MG63 (cell line): ENCODE data around the gene DYNLT2. TPM values are rescaled to one million over a fixed set of nuclear protein-coding genes. Genes with fewer than 3 reads are reported as not detected.
A peak's percentile ranks its signal among the peaks of the same experiment; 100 is the strongest.

Source experiments
- DNase-seq: peaks from one replicate; pipeline ENCODE4 v3.0.0-alpha.2; 2020
- H3K27me3 ChIP-seq: fragments of 250-450 bp; sonication (Bioruptor Pico); 2 replicates; pipeline ENCODE4 v1.5.1; 2020; ENCODE audit warnings: mild to moderate bottlenecking, moderate library complexity
- H3K36me3 ChIP-seq: fragments of 250-450 bp; sonication (Bioruptor Pico); 2 replicates; pipeline ENCODE4 v1.5.1; 2020; ENCODE audit warnings: mild to moderate bottlenecking, moderate library complexity
- H3K4me3 ChIP-seq: fragments of 250-450 bp; sonication (Bioruptor Pico); 2 replicates; pipeline ENCODE4 v1.5.1; 2020; ENCODE audit warnings: mild to moderate bottlenecking, moderate library complexity
- H3K9me3 ChIP-seq: fragments of 250-450 bp; sonication (Bioruptor Pico); 2 replicates; pipeline ENCODE4 v1.5.1; 2020; ENCODE audit warnings: mild to moderate bottlenecking, moderate library complexity
- total RNA-seq: library from RNA; depleted of rRNA; stranded (reverse); fragments of >200 nt; shearing (Covaris generic); gene quantifications from 2 replicates; pipeline ENCODE4 v1.2.3, GENCODE V29; 2014; ENCODE audit warnings: low replicate concordance

Gene DYNLT2
- total RNA-seq, 1 experiment from 2014 or later, result 0.10 TPM

DNA sequence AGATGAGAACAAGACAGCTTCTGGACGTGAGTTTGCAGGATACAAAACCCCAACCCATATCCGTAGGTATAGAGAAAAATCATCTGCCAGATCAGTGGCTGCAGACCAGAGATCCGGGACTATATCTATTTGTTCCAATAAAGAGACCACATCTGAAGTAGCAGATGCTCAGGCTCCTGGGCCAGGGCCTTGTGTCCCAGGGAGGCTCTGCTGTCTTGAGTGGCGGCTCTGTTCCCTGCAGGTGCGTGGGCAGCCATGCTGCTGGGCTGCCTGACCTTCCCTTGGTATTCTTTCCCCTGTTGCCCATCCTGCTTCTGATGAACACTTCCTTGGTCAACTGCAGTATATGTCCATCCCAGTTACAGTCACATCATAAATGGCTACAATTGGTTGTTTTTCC lies 35.0 kb upstream of the DYNLT2 start:
- H3K4me3 ChIP-seq, result no peak overlapping the region
- no peaks in the 10 kb centered on the region for H3K27me3 ChIP-seq
- no peaks in the 10 kb centered on the region for H3K9me3 ChIP-seq
- H3K36me3 ChIP-seq, result 0 out of 2 replicates have a peak, but pooled peaks cover 3% of the 10 kb centered on the region
- DNase-seq, result no peak

DNA sequence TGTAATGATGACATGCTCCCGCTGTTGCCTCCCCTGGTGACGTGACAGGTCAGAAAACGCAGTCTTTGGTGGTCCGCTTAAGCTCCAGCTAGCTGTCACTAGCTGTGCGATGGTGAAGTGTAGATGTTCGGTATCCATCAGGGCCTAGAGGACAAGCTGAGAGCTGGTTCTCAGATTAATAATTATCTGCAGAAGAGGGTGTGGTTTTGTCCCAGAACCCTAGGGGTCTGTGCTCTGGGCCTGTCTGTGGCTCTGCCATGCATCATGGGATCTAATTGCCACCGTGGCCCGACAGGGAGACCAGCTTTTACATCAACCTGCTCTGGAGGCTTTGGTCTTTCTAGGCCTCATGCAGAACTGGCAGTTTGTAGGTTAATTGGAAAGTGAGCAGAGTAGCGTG lies 34.2 kb upstream of the DYNLT2 start:
- no peaks in the 10 kb centered on the region for H3K9me3 ChIP-seq
- no peak for DNase-seq

GRCh38 chr6:169784821-169785340 lies 33.5 kb upstream of the DYNLT2 start:
- Histone ChIP-seq H3K4me3 (no peak overlapping the region), H3K9me3 (no peaks in the 10 kb centered on the region), H3K27me3 (no peaks in the 10 kb centered on the region), H3K36me3 (peaks cover 8% of the 10 kb centered on the region; the same call in 1 of the 2 replicates)
- no peak for DNase-seq

More for the DNA sequence above, 34.2 kb upstream of the DYNLT2 start:
- H3K36me3 ChIP-seq, result 0 out of 2 replicates have a peak, but pooled peaks cover 5% of the 10 kb centered on the region
- H3K27me3 ChIP-seq, result no peaks in the 10 kb centered on the region
- H3K4me3 ChIP-seq, result no peak overlapping the region

- DNase-seq, result no peak
- Histone ChIP-seq H3K36me3 (peaks cover 9% of the 10 kb centered on the region; the same call in 1 of the 2 replicates), H3K27me3 (no peaks in the 10 kb centered on the region), H3K9me3 (no peaks in the 10 kb centered on the region), H3K4me3 (no peak overlapping the region)
These were observed 32.8 kb upstream of the DYNLT2 start for GRCh38 chr6:169783971-169784820.

DNA sequence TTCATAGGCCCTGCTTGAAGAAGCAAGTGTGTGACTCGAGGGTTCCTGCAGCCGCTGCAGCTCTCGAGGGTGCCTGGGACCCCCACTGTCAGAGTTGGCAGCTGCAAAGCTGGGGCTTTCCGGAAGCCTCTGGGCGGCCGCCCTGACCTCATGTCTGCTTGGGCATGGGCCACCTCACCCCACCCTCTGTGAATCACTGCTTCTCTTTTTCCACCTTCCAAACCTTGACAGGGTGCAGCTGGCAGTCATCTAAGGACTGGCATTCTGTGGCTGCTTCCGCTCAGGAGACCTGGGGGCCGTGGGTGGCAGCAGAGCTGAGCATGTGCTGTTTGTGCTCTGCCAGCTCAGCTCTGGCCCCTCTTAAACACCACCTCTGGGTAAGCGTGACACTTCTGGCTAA lies 32.0 kb upstream of the DYNLT2 start:
- Histone ChIP-seq H3K27me3 (no peaks in the 10 kb centered on the region), H3K9me3 (no peaks in the 10 kb centered on the region), H3K36me3 (peaks cover 9% of the 10 kb centered on the region; the same call in 1 of the 2 replicates), H3K4me3 (no peak overlapping the region)
- peak; percentile 70 for DNase-seq

DNA sequence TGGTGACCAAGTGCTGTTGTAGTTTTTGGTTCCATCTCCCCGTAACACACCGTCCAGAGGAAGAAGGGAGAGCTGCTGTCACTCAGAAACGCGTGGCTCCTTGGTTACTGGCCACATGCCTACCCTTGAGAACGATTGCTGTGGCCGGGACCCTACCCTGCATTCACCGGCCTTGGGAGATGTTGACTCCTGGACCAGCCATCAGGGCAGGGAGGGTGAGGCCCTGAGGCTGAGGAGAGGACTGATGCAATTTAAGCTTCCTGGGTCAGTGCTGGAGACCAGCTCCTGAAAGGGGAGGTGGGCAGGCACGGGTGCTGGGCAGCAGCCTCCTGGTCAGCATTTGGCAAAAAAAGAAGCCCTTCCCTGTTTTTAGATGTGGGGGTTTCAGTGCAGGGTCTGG lies 31.6 kb upstream of the DYNLT2 start:
- no peak overlapping the region for H3K4me3 ChIP-seq
- no peaks in the 10 kb centered on the region for H3K9me3 ChIP-seq
- no peaks in the 10 kb centered on the region for H3K27me3 ChIP-seq
- peaks cover 12% of the 10 kb centered on the region for H3K36me3 ChIP-seq
- no peak for DNase-seq

DNA sequence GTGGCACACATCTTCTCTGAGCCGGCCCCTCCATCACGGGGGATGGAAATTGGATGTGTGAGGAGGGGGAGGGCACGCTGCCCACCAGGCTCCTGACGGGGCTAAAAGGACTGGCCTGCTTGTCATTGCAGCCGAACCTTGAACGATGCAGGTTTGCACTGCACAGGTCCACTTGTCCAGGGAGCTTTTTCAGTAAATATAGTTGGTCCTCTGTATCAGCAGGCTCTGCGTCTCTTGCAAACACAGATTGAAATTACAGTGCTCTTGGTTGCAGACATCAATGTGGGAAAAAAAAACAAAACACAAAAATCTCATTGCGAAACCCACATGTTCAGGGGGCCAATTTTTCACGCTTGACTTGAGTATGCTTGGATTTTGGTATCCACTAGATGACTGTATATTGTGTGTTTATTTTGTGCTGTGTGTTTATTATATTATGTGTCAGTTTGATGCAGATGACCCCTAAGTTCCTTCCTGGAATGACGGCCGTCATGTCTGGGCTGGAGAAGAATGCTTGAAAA lies 29.3 kb upstream of the DYNLT2 start:
- peak; percentile 29 for DNase-seq
- H3K36me3 ChIP-seq, result peaks cover 12% of the 10 kb centered on the region
- no peaks in the 10 kb centered on the region for H3K27me3 ChIP-seq
- H3K9me3 ChIP-seq, result no peaks in the 10 kb centered on the region
- no peak overlapping the region for H3K4me3 ChIP-seq

DNA sequence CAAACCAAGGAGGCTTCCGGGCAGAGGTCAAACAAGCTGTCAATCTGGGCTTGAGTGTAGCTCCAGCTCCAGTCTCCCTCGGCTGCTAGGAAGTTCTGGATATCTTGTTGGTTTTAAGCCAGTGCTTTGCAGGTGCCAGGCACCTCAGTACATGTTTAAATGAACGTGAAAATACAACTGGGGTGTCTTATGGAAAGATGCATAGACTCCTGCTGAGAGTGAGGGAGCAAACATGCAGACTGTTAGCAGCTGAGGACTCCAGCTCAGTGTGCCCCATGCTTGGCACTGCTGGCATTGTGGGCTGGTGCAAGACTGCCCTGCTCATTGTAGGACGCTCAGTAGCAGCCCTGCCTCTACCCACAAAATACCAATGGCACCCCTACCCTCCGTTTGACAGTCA lies 28.5 kb upstream of the DYNLT2 start:
- H3K27me3 ChIP-seq, result no peaks in the 10 kb centered on the region
- peaks cover 12% of the 10 kb centered on the region for H3K36me3 ChIP-seq
- H3K9me3 ChIP-seq, result no peaks in the 10 kb centered on the region
- no peak for DNase-seq
- no peak overlapping the region for H3K4me3 ChIP-seq

DNA sequence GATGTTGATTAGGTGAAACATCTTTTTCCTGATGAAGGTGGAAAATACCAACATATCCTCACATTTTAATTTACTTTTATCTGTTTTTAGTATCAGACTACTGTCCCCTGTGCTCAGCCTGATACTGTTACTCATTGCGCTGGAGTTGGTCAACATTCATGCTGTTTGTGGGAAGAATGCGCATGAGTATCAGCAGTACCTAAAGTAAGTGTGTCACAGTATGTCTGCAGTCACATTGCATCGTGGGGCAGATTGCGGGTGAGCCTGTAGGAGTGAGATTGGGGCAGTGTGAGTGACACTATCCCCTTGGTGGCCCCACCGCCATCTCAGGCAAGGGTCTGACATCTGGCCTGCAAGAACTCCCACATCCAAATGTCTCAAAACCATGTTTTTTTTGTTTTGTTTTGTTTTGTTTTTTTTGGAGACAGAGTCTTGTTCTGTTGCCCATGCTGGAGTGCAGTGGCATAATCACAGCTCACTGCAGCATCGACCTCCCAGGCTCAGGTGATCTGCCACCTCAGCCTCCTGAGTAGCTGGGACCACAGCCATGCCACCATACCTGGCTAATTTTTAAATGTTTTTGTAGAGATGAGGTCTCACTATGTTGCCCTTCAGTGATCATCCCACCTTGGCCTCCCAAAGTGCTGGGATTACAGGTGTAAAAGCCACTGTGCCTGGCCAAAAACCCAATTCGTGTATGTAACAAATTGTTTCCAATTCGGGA lies 27.9 kb upstream of the DYNLT2 start:
- DNase-seq, result no peak
- H3K27me3 ChIP-seq, result no peaks in the 10 kb centered on the region
- peaks cover 12% of the 10 kb centered on the region for H3K36me3 ChIP-seq
- H3K4me3 ChIP-seq, result no peak overlapping the region
- H3K9me3 ChIP-seq, result no peaks in the 10 kb centered on the region

GRCh38 chr6:169778646-169779045 lies 27.3 kb upstream of the DYNLT2 start:
- peaks cover 12% of the 10 kb centered on the region for H3K36me3 ChIP-seq
- no peaks in the 10 kb centered on the region for H3K9me3 ChIP-seq
- H3K27me3 ChIP-seq, result no peaks in the 10 kb centered on the region
- H3K4me3 ChIP-seq, result no peak overlapping the region
- no peak for DNase-seq

GRCh38 chr6:169777896-169778295 lies 26.5 kb upstream of the DYNLT2 start:
- no peak for DNase-seq
- Histone ChIP-seq H3K27me3 (no peaks in the 10 kb centered on the region), H3K36me3 (peaks cover 13% of the 10 kb centered on the region), H3K9me3 (no peaks in the 10 kb centered on the region), H3K4me3 (no peak overlapping the region)

DNA sequence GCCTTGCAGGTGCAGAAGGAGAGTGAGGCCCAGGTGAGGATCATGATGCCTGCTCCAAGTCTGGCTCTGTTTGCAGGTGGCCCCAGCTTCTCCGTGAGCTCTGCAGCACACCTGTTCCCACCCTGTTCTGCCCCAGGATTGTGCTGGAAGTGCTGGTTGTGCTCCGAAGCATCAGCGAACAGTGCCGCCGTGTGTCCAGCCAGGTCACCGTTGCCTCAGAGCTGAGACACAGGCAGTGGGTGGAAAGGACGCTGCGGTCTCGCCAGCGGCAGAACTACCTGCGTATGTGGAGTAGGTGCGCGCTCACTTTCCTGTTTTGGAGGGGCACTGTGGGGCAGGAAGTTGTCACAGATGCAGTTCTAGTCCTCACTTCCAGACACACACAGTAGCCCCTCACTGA lies 25.0 kb upstream of the DYNLT2 start:
- H3K36me3 ChIP-seq, result peaks cover 12% of the 10 kb centered on the region
- H3K27me3 ChIP-seq, result no peaks in the 10 kb centered on the region
- no peak for DNase-seq
- H3K9me3 ChIP-seq, result no peaks in the 10 kb centered on the region
- H3K4me3 ChIP-seq, result no peak overlapping the region

- H3K27me3 ChIP-seq, result no peaks in the 10 kb centered on the region
- DNase-seq, result no peak
These were observed 23.9 kb upstream of the DYNLT2 start for GRCh38 chr6:169775321-169775720.

DNA sequence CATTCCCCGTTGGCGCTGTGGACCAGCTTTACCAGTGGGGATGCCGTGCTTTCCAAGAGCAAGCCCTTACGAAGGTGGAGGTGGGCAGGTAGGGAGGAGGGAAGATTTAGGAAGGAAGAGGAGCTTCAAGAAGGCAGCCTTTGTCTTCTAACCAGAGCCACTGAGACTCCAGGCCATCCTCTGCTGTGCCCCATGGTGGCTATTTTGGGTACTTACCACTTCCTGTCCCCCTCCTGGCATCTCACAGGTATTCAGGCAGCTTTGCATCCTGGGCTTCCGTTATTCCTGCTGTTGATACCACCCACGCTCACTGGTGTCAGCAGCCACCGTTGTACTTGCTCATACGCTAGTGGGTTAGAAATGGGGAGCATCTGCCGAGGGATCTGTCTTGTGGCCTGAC lies 23.0 kb upstream of the DYNLT2 start:
- Histone ChIP-seq H3K36me3 (peaks cover 5% of the 10 kb centered on the region), H3K27me3 (no peaks in the 10 kb centered on the region), H3K4me3 (no peak overlapping the region), H3K9me3 (no peaks in the 10 kb centered on the region)
- no peak for DNase-seq

More at GRCh38 chr6:169775321-169775720, 23.9 kb upstream of the DYNLT2 start:
- no peaks in the 10 kb centered on the region for H3K9me3 ChIP-seq
- H3K4me3 ChIP-seq, result no peak overlapping the region
- peaks cover 8% of the 10 kb centered on the region for H3K36me3 ChIP-seq

GRCh38 chr6:169766921-169767736 lies 15.8 kb upstream of the DYNLT2 start:
- Histone ChIP-seq H3K27me3 (no peaks in the 10 kb centered on the region), H3K4me3 (no peak overlapping the region), H3K36me3 (peaks cover 36% of the 10 kb centered on the region), H3K9me3 (no peaks in the 10 kb centered on the region)
- no peak for DNase-seq

GRCh38 chr6:169766232-169766631 lies 14.9 kb upstream of the DYNLT2 start:
- Histone ChIP-seq H3K4me3 (no peak overlapping the region), H3K36me3 (peaks cover 37% of the 10 kb centered on the region), H3K9me3 (no peaks in the 10 kb centered on the region), H3K27me3 (no peaks in the 10 kb centered on the region)
- DNase-seq, result no peak
